H1 (cell line): ENCODE measurements around the gene RASGEF1B.

Experiments
- ATF3 ChIP-seq: IDR thresholded peaks from 2 replicates; pipeline ENCODE4 v1.6.1; 2011; ENCODE audit warnings: low read depth, mild to moderate bottlenecking, low read length; ENCODE audit not compliant: insufficient read depth
- BRCA1 ChIP-seq: IDR thresholded peaks from 2 replicates; pipeline ENCODE4 v1.6.1; 2012; ENCODE audit warnings: low read depth, low read length, improper control_type of control experiment
- CTCF ChIP-seq, 3 experiments: IDR thresholded peaks; 1 replicate in 2 of 3; 2 replicates in 1 of 3; pipeline versions ENCODE4 v1.5.1 to v1.6.1; 2011; ENCODE audit warnings: low read length in 3 of 3, mild to moderate bottlenecking in 3 of 3, inconsistent platforms in 2 of 3, low read depth in 1 of 3, moderate library complexity in 1 of 3; ENCODE audit not compliant: insufficient read depth in 1 of 3; ENCODE audit errors: control extremely low read depth in 1 of 3
- EP300 ChIP-seq, 2 experiments: IDR thresholded peaks; 1 replicate in 1 of 2; 2 replicates in 1 of 2; pipeline ENCODE4 v1.6.1; 2011 to 2012; ENCODE audit warnings: low read depth in 2 of 2, low read length in 2 of 2, mild to moderate bottlenecking in 2 of 2, borderline replicate concordance in 1 of 2, inconsistent platforms in 1 of 2, moderate library complexity in 1 of 2
- MAX ChIP-seq: IDR thresholded peaks from 2 replicates; pipeline ENCODE4 v1.6.1; 2012; ENCODE audit warnings: inconsistent platforms
- POLR2A ChIP-seq, 2 experiments: IDR thresholded peaks; 1 replicate in 1 of 2; 2 replicates in 1 of 2; pipeline ENCODE4 v1.6.1; 2011; ENCODE audit warnings: low read depth in 2 of 2, low read length in 2 of 2, mild to moderate bottlenecking in 2 of 2; ENCODE audit errors: control extremely low read depth in 1 of 2
- RNF2 ChIP-seq: fragments of 200-900, 300-1000 bp; sonication (generic); IDR thresholded peaks from 2 replicates; pipeline ENCODE4 v1.7.1; 2016; ENCODE audit warnings: borderline replicate concordance, low read depth, mild to moderate bottlenecking, antibody characterized with exemption, low read length; ENCODE audit not compliant: poor library complexity, severe bottlenecking; ENCODE audit errors: missing control alignments
- SP1 ChIP-seq: IDR thresholded peaks from 2 replicates; pipeline ENCODE4 v1.6.1; 2011; ENCODE audit warnings: low read depth, low read length
- SRF ChIP-seq: IDR thresholded peaks from 2 replicates; pipeline ENCODE4 v1.6.1; 2011; ENCODE audit warnings: mild to moderate bottlenecking, low read depth, low read length, moderate library complexity

GRCh38 chr4:81491943-81492342 is 20.2 kb upstream of the RASGEF1B start:
- TF ChIP-seq EP300 (IDR thresholded peaks at IDR 0.05; ENCODE audit: borderline replicate concordance in 1 of 2, low read depth in 2 of 2, low read length in 2 of 2) (no peak), SRF (no peak), ATF3 (no peak), CTCF (IDR thresholded peaks at IDR 0.05; ENCODE audit: control extremely low read depth in 1 of 3, insufficient read depth in 1 of 3, low read depth in 1 of 3, low read length in 3 of 3) (no peak), RNF2 (no peak), MAX (no peak), POLR2A (IDR thresholded peaks at IDR 0.05; ENCODE audit: control extremely low read depth in 1 of 2, low read depth in 2 of 2, low read length in 2 of 2) (no peak), BRCA1 (no peak), SP1 (no peak)
